HL-60 (cell line): Measurements from ENCODE around the gene CCL13.

Experiments
- DNase-seq, 2 experiments: peaks; one replicate each; pipeline ENCODE4 v3.0.0-alpha.2; 2010 to 2020; ENCODE audit warnings: low read depth in 1 of 2, low spot score in 1 of 2
- H3K27ac ChIP-seq: fragments of 250-450 bp; sonication (Bioruptor Pico); replicated peaks from 2 replicates; pipeline ENCODE4 v1.5.1; 2020; ENCODE audit warnings: mild to moderate bottlenecking, moderate library complexity
- H3K27me3 ChIP-seq: fragments of 250-450 bp; sonication (Bioruptor Pico); 2 replicates; pipeline ENCODE4 v1.5.1; 2021; ENCODE audit warnings: mild to moderate bottlenecking, moderate library complexity; ENCODE audit not compliant: insufficient read depth, poor library complexity, severe bottlenecking
- H3K4me3 ChIP-seq: replicated peaks from 2 replicates; pipeline ENCODE4 v1.5.1; 2011; ENCODE audit warnings: mild to moderate bottlenecking, control low read depth, low read length; ENCODE audit not compliant: insufficient read depth
- GABPA ChIP-seq: IDR thresholded peaks from 2 replicates; pipeline ENCODE4 v1.6.1; 2012; ENCODE audit warnings: low read depth
- POLR2AphosphoS5 ChIP-seq: IDR thresholded peaks from 2 replicates; pipeline ENCODE4 v1.6.1; 2012; ENCODE audit warnings: low read depth
- SPI1 ChIP-seq: IDR thresholded peaks from 2 replicates; pipeline ENCODE4 v1.6.1; 2012; ENCODE audit warnings: low read depth, mild to moderate bottlenecking, borderline replicate concordance
- TF ChIP-seq, protein P1 (sequence below): IDR thresholded peaks from 2 replicates; pipeline ENCODE4 v1.6.1; 2012; ENCODE audit warnings: low read depth; ENCODE audit not compliant: insufficient replicate concordance
- TF ChIP-seq, protein P2 (sequence below): IDR thresholded peaks from one replicate; pipeline ENCODE4 v1.5.1; 2011; ENCODE audit warnings: low read length, control low read depth, inconsistent platforms; ENCODE audit not compliant: insufficient read depth

The CCL13 gene

DNA sequence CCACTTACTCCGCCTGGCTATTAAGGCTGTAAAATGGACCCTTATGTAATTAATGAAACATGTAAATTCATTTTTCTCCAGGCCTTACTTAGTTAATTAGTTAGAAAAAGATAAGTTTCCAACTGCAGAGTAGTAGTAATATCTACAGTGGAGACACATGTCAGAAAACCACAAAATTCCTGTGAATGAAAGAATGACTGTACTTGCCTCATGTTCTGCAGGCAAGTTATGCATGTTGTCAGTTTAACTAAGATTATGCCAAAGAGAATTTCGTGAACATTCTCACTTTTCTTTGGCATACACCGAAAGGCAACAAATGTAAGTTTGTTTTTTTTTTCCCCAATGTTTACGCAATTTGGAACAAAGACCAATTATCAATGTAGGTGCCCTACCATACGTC, 23.6 kb downstream of the CCL13 start:
- Histone ChIP-seq H3K27ac (no peak overlapping the region), H3K27me3 (no peaks in the 10 kb centered on the region), H3K4me3 (no peak overlapping the region)
- no peak for TF ChIP-seq GABPA
- TF ChIP-seq, protein P1, sequence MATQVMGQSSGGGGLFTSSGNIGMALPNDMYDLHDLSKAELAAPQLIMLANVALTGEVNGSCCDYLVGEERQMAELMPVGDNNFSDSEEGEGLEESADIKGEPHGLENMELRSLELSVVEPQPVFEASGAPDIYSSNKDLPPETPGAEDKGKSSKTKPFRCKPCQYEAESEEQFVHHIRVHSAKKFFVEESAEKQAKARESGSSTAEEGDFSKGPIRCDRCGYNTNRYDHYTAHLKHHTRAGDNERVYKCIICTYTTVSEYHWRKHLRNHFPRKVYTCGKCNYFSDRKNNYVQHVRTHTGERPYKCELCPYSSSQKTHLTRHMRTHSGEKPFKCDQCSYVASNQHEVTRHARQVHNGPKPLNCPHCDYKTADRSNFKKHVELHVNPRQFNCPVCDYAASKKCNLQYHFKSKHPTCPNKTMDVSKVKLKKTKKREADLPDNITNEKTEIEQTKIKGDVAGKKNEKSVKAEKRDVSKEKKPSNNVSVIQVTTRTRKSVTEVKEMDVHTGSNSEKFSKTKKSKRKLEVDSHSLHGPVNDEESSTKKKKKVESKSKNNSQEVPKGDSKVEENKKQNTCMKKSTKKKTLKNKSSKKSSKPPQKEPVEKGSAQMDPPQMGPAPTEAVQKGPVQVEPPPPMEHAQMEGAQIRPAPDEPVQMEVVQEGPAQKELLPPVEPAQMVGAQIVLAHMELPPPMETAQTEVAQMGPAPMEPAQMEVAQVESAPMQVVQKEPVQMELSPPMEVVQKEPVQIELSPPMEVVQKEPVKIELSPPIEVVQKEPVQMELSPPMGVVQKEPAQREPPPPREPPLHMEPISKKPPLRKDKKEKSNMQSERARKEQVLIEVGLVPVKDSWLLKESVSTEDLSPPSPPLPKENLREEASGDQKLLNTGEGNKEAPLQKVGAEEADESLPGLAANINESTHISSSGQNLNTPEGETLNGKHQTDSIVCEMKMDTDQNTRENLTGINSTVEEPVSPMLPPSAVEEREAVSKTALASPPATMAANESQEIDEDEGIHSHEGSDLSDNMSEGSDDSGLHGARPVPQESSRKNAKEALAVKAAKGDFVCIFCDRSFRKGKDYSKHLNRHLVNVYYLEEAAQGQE: no peak
- TF ChIP-seq, protein P2, sequence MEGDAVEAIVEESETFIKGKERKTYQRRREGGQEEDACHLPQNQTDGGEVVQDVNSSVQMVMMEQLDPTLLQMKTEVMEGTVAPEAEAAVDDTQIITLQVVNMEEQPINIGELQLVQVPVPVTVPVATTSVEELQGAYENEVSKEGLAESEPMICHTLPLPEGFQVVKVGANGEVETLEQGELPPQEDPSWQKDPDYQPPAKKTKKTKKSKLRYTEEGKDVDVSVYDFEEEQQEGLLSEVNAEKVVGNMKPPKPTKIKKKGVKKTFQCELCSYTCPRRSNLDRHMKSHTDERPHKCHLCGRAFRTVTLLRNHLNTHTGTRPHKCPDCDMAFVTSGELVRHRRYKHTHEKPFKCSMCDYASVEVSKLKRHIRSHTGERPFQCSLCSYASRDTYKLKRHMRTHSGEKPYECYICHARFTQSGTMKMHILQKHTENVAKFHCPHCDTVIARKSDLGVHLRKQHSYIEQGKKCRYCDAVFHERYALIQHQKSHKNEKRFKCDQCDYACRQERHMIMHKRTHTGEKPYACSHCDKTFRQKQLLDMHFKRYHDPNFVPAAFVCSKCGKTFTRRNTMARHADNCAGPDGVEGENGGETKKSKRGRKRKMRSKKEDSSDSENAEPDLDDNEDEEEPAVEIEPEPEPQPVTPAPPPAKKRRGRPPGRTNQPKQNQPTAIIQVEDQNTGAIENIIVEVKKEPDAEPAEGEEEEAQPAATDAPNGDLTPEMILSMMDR: no peak
- no peak for TF ChIP-seq POLR2AphosphoS5
- TF ChIP-seq SPI1: no peak
- no peak for DNase-seq

DNA sequence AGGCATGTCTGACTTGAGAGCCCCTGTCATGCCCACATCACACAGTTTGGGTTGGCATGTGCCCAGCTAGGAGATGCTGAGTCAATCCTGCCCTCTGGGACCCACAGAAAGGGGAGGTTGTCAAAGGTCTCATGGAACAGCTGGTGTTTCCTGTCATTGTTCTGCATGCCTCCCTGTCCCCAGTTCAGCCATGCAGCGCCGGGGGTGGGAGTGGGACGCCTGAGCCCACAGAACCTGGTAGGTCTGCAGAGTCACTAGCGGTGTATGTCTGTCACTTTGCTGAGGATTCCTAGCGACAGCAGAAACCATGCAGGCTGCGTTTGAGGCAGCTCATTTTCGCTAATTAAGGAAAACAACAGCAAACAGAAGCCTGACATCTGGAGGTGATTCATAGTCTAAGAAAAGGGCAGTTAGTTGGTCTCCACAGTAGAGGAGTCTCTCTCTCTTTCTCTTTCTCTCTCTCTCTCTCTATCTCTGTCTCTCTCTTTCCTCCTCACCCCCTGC, 26.4 kb downstream of the CCL13 start:
- DNase-seq: no peak
- TF ChIP-seq SPI1: no peak
- TF ChIP-seq POLR2AphosphoS5: no peak
- TF ChIP-seq, protein P2: no peak
- TF ChIP-seq GABPA: no peak
- TF ChIP-seq, protein P1: no peak
- H3K27me3 ChIP-seq: no peaks in the 10 kb centered on the region
- H3K4me3 ChIP-seq: no peak overlapping the region
- no peak overlapping the region for H3K27ac ChIP-seq

DNA sequence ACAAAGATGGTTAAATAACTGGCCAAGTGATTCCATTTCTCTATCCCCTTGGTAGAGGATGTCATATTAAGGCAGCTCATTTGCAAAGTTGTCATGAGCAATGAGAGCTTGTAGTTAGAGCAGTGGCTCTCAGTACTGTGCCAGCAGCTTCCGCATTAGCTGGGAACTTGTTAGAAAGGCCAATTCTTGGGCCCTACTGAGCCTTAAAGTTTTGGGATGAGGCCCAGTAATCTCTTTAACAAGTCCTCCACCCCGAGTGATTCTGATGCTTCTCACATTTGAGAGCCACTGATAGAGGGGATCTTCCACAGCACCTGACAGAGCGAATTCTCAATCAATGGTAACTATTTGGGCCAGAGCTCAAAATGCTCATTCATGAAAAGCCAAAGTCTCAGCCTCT, 26.9 kb downstream of the CCL13 start:
- Histone ChIP-seq H3K27ac (no peak overlapping the region), H3K4me3 (no peak overlapping the region), H3K27me3 (no peaks in the 10 kb centered on the region)
- DNase-seq: no peak
- TF ChIP-seq, protein P2: no peak
- TF ChIP-seq, protein P1: no peak
- TF ChIP-seq SPI1 (no peak), GABPA (no peak), POLR2AphosphoS5 (no peak)
